HEK293T (cell line): Measurements from ENCODE around the gene P2RY10.

Source experiments
- BHLHE40 ChIP-seq: fragments of 450-650 bp; IDR thresholded peaks from 2 replicates; pipeline ENCODE4 v1.6.1; 2016; ENCODE audit warnings: mild to moderate bottlenecking, moderate library complexity, borderline replicate concordance
- CTBP1 ChIP-seq: fragments of 450-650 bp; IDR thresholded peaks from 2 replicates; pipeline ENCODE4 v1.6.1; 2016; ENCODE audit warnings: borderline replicate concordance
- FOXA1 ChIP-seq: fragments of 450-650 bp; IDR thresholded peaks from 2 replicates; pipeline ENCODE4 v1.6.1; 2016; ENCODE audit warnings: mild to moderate bottlenecking
- FOXK2 ChIP-seq: fragments of 450-650 bp; IDR thresholded peaks from 2 replicates; pipeline ENCODE4 v1.6.1; 2016; ENCODE audit warnings: mild to moderate bottlenecking
- FOXM1 ChIP-seq: fragments of 450-650 bp; IDR thresholded peaks from 2 replicates; pipeline ENCODE4 v1.6.1; 2017; ENCODE audit warnings: mild to moderate bottlenecking, borderline replicate concordance
- NFRKB ChIP-seq: fragments of 450-650 bp; IDR thresholded peaks from 2 replicates; pipeline ENCODE4 v1.6.1; 2016; ENCODE audit warnings: mild to moderate bottlenecking, moderate library complexity
- SP1 ChIP-seq: fragments of 450-650 bp; IDR thresholded peaks from 2 replicates; pipeline ENCODE4 v1.6.1; 2017
- SUZ12 ChIP-seq: fragments of 450-650 bp; IDR thresholded peaks from 2 replicates; pipeline ENCODE4 v1.6.1; 2016; ENCODE audit warnings: mild to moderate bottlenecking
- TARDBP ChIP-seq: fragments of 450-650 bp; IDR thresholded peaks from 2 replicates; pipeline ENCODE4 v1.6.1; 2016
- ZNF384 ChIP-seq: fragments of 450-650 bp; IDR thresholded peaks from 2 replicates; pipeline ENCODE4 v1.6.1; 2016

- TF ChIP-seq SUZ12: no peak
- TF ChIP-seq FOXM1: no peak
- TF ChIP-seq ZNF384: no peak
- no peak for TF ChIP-seq CTBP1
- no peak for TF ChIP-seq SP1
- TF ChIP-seq FOXK2: no peak
- no peak for TF ChIP-seq FOXA1
- no peak for TF ChIP-seq NFRKB
- no peak for TF ChIP-seq TARDBP
- no peak for TF ChIP-seq BHLHE40
Measured at GRCh38 chrX:78958419-78959116, 13.4 kb downstream of the P2RY10 start.
